Muscle of back (tissue), 11 donors: ENCODE results near the gene PBRM1. TPM values are rescaled to one million over a fixed set of nuclear protein-coding genes. Genes with fewer than 3 reads are reported as not detected.
A peak's percentile ranks its signal among the peaks of the same experiment; 100 is the strongest.
"Not testable (repeated sequence)": the region's sequence is repeated elsewhere in the genome, so short reads cannot be mapped to it uniquely, and the experiment has no call there.

Experiments
- DNase-seq, 3 donors: peaks; one replicate each; pipeline versions ENCODE4 v3.0.0 to v3.0.0-alpha.2; 2013
- polyA plus RNA-seq, 10 donors: library from polyadenylated mRNA; unstranded; fragments of 120-200 nt; gene quantifications; one replicate each; pipeline ENCODE4 v1.2.1, GENCODE V29; 2013; ENCODE audit not compliant: insufficient read length in 10 of 10

Gene PBRM1
- polyA plus RNA-seq, 10 donors = 38.1 to 62.2 (median 46.3) TPM

DNA sequence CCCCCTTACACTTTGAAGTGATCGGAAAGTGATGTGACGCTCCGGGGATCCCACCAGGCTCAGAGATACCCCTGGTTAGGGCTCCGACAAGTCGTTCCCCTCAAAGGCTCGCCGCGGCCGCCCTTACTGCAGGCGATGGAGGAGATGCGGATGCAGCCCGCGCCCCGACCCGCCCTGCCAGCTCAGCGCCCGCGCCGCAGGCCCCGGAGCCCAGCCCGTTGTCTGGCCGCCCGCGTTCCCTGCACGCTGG lies 19.6 kb upstream of the PBRM1 start:
- DNase-seq = no peak

DNA sequence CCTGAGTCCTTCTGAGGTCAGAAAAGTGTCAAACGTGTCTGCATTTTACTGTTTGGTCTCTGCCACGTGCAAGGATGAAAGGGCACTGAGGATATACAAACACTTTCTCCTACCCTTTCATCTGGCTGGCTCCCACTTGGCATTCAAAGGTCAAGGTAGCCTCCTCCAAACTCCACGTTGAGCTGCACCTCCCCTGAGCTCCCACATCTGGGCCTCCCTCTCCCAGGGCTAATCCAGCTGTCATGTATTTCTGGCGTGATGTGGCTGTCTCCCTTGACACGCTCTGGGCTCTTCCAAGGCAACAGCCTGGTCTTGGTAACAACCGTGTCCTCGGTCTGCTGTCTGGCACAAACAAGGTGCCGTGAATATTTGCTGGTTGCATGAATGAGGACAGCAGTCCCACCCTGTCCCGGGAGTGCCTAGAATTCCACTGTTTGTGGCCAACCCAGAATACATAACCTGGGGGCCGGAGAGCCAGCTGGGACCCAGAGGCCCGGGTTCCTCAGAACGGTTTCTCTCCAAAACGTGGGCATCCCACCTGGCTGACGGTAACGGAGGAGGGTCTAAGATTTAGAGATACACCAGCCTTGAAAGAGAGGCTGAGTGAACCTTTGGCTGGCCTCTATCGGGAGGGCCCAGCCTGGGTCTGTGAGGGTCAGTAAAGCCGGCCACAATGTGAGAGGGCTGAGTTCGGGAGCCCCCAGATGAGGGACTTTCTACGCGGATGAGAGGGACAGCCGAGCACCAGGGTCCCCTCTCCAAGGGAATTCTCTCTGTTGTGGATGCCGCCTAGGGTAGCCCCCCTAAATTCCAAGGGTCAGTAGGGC lies 19.1 kb upstream of the PBRM1 start:
- peak in 2 of 3 donors; percentile 49 to 77 for DNase-seq

DNA sequence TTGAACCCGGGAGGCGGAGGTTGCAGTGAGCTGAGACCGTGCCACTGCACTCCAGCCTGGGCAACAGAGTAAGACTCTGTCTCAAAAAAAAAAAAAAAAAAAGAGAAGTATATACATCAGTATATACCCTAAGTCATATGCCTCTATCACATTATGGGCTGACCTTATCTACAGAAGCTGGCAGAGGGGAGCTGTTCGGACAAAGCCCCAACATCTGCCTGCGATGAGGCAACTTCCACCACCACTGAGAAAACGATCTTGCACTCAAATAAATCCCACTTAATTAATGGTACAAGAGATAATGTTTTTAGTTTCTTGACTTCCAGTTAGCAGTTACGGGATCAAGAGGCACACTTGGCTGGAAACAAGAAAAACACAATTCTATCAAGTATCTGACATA lies 17.6 kb upstream of the PBRM1 start:
- no peak for DNase-seq

DNA sequence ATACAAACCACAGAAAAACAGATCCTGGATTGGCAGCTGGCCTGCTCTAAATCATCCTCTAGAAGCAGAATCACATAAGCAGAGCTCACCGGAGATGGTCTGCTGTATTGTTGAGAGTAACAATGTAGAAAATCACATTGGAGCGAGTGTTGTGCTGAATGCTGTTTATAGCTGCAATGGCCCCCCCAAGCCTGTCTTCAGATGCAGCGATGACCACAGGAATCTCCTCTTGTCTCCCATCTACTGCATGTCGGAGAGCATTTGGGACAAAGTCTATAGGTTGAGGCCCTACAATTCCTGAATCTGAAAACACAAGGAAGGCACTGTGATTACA lies 11.9 kb upstream of the PBRM1 start:
- DNase-seq = no peak

DNA sequence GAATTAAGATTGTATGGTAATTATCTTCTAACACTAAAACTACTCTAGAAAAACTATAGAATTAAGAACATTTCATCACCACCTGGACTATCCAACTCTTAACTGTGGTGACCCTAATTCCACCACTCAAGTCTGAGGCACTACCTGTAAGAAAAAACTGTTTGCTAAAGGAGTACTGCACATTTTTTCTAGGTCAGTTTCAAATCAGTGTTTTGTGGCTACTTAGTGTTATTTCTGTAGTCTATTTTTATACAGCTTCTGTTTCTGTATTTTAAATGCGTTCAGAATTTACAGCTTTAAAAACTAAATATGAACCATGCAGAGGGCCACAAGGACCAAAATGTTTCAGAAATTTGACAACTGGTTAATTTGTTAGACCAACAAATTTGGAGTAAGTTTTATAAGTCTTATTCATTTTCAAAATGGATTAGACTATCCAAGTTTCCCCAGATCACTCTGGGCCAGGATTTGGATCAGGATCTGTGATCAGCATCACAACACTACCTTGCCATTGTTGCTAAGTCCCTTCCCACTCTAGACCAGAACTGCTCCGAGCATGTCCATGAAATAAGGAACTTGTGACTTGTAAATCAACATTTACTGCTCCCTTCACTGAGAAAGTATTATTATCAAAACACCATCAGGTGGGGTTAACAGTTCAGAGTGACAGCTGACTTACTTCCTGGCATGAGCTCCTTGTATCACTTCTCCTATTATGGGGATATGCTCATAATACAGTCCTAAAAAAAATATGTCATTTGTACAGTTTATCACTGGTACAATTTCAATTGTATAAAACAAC lies 11.3 kb upstream of the PBRM1 start:
- no peak for DNase-seq

DNA sequence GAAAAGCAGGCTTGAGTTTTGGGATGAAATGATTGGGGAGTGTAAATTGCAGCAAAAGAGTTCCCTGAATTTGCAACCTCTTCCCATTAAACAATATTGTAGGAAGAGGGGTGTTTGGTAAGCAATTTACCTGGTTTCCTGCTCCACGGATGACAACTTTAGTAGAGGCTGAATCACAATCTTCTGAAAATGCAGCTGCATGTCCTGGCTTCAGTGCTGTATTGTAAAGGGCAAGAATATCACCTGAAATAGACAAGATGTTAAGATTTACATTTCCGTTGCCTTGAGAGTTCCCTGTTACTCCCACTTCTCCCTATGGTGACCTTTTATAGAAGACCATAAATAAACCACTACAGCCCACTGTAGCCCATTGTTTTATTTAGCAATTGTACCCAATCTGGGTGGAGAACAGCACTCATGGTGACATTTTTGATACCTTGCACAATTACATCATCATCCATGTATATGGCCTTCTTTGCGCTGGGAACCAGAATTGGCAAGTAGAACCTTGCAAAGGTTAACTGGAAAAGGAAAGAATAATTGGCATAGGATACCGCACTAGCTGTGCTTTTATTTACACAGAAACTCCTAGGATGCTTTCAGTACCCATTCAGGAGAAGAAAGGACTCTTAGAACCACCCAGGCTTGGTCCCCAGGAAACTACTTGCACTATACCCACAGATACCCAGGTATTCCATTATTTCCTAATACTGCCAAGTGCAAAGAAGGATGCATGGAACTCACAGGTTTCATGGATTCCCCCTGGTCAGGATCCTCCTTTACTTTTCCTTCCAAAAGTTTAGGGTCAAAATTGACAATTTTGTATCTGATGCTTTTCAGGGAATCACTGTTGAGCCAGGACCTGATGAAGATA lies 10.3 kb upstream of the PBRM1 start:
- DNase-seq = no peak

DNA sequence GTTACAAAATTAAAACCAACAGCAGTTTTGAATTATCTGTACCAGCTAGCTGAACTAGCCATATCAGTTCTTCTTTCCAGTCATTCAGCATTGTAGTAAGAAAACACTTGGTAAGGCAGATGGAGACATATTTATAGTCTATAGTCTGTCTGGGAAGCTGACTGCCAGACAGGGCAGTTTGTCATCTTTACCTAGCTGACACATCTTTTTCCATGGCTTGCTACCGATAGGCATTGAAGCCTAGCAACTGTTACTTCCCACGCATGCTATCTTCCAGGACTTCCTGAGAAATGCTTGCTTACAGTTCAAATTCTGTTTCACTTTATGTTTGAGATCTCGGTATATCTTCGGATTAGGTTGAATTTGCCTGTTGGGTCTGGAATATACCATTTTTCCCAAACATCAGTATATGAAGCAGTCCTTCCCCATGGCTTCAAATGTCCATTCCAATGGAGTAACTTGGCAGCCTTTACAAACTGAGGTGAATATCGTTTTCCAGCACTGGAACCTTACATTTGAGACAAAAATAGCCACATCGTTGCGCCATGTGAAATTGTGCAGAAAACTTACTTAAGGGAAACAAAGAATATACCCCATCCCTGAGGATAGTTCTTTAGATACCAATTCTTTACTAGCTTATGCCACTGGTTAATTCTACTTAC lies 8.9 kb upstream of the PBRM1 start:
- no peak for DNase-seq

DNA sequence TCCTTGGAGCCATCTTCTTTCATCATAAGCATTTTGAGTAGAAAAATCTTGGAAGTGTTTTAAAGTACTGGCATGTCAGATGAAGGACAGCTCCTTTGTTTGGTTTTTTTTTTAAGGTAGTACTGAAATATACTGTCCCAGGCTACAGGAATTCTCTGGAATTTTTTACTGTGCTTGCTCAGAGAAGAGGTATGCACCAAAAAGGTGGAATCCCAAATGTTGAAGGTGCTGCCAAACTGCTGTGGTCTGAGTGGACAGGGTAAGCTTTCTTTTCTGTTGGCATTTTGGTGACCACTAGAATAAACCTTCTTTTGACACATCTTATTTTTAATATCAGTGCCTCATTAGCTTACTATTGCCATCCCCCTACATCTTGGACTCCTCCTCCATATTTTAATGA lies 7.4 kb upstream of the PBRM1 start:
- no peak for DNase-seq

DNA sequence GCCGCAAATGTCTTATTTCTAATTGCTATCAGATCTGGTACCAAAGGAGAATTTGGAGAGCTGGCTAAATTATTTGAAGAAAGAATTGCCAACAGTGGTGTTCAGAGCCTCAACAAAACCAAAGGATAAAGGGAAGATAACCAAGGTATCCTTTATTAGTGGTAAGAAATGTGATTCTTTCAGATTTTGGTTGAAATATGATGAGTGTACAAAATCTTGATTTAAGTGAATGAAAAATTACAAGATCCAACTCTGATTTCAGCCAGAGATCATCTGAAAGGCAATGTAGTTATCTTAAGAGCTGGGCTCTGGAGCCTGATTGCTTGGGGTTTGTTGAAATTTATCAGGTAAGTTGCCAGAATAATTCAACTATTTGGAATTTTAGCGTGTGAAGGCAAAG lies 4.8 kb upstream of the PBRM1 start:
- no peak for DNase-seq

DNA sequence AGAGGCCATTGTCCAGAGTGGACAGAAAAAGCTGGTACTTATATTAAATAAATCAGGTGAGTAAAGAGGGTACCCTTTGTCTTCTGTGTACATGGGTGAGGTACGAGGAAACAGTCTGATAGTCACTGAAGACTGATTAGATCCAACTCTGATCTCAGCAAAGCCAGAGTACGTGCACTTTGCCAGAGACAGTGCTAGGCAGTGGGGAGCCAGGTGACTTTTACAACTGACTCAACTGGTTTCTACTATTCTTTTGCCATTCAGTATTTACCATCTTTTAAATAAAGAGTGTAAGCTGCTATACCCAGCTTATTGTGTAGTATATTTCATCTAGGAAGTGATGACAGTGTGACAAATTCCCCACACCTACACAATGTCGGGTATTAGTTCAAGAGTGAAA lies 3.4 kb upstream of the PBRM1 start:
- no peak for DNase-seq

DNA sequence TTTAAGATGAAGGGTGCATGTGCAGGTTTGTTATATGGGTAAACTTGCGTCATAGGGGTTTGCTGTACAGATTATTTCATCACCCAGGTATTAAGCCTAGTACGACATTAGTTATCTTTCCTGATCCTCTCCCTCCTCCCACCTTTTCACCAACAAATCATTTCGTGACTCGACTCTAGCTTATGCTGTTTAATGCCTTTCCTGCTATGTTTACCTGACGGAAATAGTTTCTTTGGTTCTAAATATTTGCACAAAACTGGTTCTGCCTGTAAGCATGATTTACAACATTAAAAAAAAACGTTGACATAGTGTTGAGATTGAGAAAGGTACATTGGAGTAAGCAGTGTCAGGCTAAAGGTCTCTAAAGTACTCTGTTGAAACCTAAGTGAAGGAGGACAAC lies 2.6 kb upstream of the PBRM1 start:
- no peak for DNase-seq

DNA sequence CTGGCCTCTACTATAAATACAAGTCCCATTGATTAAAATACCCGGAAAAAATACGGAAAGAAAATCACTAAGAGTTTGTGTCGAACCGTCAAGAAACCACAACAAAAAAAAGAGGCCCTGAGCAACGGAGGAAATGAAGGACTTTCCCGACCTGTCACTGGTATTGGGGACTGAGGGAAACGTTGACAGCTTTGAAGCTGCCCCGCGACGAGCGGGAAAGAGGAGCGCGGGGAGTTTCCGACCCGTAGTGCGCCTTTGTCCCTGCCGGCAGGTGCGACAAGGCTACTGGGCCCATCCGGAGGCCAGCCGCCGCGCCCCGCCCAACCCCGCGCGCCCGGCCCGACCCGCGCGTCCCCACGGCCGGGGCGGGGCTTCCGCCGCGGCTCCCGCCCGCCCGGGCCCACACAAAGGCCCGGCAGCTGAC lies 416 bp downstream of the PBRM1 start:
- peak; percentile 73 to 89 (median 76) for DNase-seq

DNA sequence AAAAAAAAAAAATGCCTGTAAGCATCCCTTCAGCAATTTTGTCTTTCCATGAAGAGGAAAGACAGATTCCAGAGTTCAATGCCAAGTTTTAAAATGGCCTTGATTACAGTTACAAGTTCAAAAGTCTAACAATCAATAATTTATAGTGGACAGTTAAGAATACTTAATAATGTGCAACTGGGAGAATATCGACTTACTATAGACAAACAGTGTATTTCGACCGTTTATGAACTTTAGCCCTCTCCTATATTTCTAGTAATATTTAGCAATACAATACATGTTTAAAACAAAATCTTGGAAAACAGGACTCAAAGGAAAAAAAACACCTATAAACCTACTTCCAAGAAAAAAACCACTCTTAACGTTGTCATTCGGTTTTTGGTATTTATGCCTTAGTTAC lies 1.5 kb downstream of the PBRM1 start:
- DNase-seq = no peak

DNA sequence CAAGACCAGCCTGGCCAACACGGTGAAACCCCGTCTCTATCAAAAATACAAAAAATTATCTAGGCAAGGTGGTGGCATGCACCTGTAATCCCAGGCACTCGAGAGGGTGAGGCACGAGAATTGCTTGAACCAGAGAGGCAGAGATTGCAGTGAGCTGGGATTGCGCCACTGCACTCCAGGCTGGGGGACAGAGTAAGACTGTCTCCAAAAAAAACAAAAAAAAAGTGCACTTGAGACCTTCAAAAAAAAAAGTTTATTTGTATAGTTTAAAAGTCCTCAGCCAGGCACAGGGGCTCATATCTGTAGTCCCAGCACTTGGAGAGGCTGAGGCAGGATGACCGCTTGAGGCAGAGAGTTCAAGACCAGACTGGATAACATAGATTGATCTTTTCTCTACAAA lies 2.1 kb downstream of the PBRM1 start:
- DNase-seq = no peak

DNA sequence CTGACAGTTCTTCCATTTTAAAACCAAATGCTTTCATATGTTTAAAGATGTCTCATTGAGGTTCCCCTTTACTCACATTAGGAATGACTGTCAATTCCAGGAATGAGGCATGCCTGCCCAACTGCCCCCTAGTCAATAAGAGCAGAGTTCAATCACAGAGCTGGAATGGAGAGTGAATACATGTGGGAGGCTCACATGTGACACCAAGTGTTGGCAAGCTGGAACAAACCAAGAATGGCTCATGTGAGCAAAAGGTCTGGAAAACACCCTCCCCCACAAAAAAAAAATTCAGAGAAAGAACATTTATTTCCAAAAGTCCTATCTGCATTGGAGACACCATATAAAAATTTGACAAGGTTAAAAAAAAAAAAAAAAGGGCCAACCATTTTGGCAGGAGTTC lies 3.7 kb downstream of the PBRM1 start:
- peak in 1 of 3 donors; percentile 59 for DNase-seq

DNA sequence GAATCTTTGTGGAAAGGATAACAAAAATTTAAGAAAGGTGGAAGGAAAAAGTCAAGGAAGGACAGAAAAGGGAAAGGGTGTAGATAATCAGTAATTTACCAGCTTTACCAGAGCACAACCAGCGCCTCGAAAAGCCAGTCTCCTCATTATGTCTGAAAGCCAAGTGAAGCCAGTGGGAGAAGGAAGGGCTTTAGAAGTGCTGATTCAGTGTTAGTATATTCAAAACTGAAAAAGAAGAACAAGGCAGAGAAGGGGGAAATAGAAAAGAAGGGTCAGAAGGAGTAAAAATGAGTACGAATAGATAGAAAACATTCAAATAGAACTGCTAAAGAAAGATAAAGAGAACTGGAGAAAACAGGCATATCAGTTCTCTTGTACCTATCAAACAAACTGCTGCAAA lies 4.1 kb downstream of the PBRM1 start:
- no peak for DNase-seq

DNA sequence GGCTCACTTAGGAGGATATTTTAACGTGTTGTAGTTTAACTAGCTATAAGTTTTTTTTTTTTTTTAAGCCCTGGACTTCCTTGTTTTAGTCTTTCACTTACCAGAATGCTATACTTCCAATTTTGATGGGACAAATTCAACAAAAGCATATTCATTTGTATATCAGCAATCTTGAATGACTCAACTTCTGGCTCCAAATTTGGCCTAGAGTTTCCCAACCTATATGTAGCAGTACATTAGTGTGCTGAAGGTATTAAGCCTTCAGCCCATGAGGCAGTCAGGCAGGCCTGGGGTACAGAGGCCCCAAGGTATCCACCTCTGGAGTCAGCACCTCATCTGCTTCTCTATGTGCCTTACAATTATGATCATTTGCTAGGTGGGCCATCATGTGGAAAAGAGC lies 5.9 kb downstream of the PBRM1 start:
- no peak for DNase-seq

DNA sequence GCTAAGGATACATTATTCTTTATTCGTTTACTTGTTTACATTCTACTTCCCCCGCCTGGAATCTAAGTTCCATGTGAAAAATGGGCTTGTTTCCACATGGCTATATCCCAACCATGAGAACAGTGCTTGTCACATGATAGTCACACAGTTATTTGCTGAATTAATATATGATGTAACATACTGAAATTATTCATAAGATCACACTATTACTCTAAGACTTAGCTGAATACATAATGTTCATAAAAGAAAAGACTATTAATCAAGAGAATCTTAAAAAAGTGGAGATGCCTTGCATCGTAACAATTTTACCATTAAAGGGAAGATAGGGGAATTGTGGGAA lies 6.5 kb downstream of the PBRM1 start:
- DNase-seq = no peak

DNA sequence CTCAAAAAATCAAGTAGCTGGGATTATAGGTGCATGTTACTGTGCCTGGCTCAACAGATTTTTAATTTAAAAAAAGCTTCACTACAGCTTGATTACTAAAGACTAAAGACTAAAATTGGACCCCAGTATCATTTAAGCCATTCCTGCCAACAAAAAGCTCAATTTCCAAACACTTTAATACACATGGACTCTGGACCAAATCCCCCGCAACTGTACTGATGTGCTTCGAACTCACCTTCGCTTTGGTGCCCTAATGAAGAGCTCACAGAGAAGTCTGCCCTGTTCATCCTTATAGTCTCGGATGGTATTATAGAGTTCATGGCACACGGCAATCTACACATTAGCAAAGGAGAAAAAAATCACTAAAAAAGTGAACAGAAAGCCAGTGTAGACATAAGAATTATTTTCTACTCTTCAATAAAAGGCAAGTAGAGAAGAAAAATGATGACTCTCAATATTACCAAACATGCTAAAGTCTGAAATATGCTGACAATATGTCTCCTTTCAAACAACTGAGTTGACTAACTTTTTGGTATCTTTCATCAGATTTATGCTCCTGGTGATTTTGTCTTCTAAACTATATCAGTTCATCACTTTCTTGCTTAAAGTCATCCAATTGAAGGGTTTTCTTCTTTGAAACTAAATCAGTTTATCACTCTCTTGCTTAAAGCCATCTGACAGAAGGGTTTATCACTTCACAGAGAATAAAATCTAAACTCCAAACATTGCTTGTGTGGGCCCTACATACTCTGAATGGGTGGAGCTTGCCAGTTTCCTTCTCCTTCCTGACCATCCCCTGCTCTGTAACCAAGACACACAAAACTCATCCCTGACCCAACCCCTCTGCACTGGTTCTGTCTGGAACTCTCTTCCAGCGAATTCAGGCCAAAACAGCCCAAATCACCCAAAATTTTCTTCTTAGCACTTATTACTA lies 7.2 kb downstream of the PBRM1 start:
- DNase-seq = no peak

DNA sequence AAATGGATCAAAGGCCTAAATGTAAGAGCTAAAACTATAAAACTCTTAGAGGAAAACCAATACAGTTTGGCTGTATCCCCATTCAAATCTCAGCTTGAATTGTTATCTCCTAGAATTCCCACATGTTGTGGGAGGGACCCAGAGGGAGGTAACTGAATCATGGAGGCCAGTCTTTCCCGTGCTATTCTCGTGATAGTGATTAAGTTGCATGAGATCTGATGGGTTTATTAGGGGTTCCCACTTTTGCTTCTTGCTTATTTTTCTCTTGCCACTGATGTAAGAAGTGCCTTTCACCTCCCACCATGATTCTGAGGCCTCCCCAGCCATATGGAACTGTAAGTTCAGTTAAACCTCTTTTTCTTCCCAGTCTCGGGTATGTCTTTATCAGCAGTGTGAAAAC lies 9.5 kb downstream of the PBRM1 start:
- not testable (repeated sequence) for DNase-seq

DNA sequence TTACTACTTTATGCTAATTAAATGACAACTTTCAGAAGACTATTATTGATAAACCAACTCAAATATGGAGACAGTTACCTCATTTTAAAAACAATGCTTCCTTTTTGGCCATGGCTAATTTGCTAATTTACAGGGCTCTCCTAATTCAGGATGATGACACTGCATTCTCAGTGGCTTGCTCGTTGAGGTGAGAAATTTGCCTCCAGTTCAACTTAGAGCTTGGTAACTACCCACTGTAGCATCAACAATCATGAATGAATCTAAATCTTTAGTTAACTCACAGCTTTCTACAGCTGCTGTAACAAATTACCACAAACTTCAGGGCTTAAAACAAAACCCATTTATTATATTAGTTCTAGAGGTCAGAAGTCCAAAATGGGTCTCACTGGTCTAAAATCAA lies 14.0 kb downstream of the PBRM1 start:
- DNase-seq = no peak
